ENCODE measurements around the gene OR4C16.

OR4C16 gene

DNA sequence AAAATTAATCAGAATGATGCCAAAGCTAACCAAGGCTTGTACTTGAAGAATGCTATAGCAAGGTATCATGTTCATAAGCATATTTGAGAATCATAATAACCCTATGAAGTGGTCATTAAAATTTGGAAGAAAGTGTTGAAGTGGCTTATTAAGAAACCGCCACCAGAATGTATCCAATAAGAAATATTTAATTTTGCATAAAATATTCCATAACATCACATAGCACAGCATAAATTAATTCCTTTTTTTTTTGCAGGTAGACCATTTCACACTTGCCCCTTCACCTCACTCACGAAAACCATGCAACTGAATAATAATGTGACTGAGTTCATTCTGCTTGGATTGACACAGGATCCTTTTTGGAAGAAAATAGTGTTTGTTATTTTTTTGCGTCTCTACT lies at the start of gene OR4C16:
TSS of gene OR4C16 (plus strand) at position 301 of the 400 bp plus-strand sequence. CDS start at position 301, 0 bp downstream.
- DNase-seq (ENCODE audit: low read depth), result no peak

DNA sequence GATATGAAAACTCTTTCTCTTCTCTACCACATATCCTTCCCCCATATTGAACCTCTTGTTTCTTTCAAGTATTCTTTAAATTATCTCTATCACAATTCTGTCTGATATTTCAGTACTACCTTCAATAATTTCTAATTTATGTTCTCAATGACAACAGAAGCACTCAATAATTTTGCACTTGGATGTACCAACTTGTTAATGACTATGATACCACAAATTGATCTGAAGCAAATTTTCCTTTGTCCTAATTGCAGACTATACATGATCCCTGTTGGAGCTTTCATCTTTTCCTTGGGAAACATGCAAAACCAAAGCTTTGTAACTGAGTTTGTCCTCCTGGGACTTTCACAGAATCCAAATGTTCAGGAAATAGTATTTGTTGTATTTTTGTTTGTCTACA lies 17.8 kb upstream of the OR4C16 start, which contains the start of gene OR4C15:
TSS of gene OR4C15 (plus strand) at position 301 of the 400 bp plus-strand sequence. CDS start at position 301, 0 bp downstream.
- DNase-seq (ENCODE audit: low read depth), result no peak

GRCh38 chr11:55572548-55572947 lies 620 bp downstream of the OR4C16 start:
- DNase-seq (ENCODE audit: low read depth), result no peak

DNA sequence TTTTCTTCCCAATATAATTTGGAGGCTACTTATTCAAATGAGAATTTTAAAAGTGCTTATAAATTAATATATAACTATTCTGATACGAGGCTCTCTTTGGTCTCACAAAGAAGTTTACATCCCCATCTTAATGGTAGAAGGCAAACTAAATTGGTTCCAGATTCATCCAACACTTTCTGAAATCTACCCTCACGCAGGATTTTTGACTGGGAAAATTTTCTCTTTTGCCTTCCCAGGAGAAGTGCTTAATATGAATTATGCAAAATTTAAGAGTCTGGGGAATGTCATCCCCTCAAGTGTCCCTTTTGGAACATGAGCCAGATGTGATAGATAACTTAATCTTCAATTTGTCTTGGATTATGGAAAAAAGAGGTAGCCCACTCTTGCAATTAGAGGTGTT lies 35.6 kb downstream of the OR4C16 start, which contains the start of gene OR4C11:
TSS of gene OR4C11 (minus strand) at position 101 of the 400 bp plus-strand sequence. CDS start 3,272 bp downstream, outside the sequence.
- no peak for DNase-seq (ENCODE audit: low read depth)

All from stimulated activated CD8-positive, alpha-beta memory T cell treated with anti-CD3 and anti-CD28 coated beads, Interleukin-15, amount 100 ng/mL, for 1 hour (primary cell).